ENCODE measurements around the gene ZSCAN5A.

DNA sequence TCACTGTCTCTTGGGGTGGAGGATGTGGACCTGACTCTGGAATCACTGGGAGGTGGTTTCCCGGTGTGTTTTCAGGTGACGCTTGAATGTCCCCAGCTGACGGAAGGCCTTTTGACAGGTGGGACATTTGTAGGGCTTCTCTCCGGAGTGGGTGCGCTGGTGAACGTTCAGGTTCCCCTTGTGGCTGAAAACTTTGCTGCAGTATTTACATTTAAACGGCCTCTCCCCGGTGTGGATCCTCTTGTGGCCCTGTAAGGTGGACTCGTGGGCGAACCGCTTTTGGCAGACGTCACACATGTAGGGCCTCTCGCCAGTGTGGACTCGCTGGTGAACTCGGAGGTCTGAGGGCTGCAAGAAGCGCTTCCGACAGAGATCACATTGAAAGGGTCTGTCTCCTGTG lies 124.9 kb downstream of the ZSCAN5A start:
- TF ChIP-seq POLR2A (IDR thresholded peaks at IDR 0.05) = no peak
- TF ChIP-seq, protein P1, sequence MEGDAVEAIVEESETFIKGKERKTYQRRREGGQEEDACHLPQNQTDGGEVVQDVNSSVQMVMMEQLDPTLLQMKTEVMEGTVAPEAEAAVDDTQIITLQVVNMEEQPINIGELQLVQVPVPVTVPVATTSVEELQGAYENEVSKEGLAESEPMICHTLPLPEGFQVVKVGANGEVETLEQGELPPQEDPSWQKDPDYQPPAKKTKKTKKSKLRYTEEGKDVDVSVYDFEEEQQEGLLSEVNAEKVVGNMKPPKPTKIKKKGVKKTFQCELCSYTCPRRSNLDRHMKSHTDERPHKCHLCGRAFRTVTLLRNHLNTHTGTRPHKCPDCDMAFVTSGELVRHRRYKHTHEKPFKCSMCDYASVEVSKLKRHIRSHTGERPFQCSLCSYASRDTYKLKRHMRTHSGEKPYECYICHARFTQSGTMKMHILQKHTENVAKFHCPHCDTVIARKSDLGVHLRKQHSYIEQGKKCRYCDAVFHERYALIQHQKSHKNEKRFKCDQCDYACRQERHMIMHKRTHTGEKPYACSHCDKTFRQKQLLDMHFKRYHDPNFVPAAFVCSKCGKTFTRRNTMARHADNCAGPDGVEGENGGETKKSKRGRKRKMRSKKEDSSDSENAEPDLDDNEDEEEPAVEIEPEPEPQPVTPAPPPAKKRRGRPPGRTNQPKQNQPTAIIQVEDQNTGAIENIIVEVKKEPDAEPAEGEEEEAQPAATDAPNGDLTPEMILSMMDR (IDR thresholded peaks at IDR 0.05) = no peak

All from uterus (tissue), 2 donors.